GM12872 (cell line): Measurements from ENCODE around the gene GLMP.

Experiments
- CTCF ChIP-seq: IDR thresholded peaks from 3 replicates; pipeline ENCODE4 v1.5.1; 2011; ENCODE audit warnings: low read depth, mild to moderate bottlenecking, low read length, moderate library complexity; ENCODE audit not compliant: insufficient read depth

GLMP gene

GRCh38 chr1:156246781-156247459 lies 48.6 kb downstream of the GLMP start:
- no peak for TF ChIP-seq CTCF

- no peak for TF ChIP-seq CTCF
These were observed 49.2 kb downstream of the GLMP start for GRCh38 chr1:156246241-156246780.

- TF ChIP-seq CTCF, result no peak
These were observed 49.8 kb downstream of the GLMP start for GRCh38 chr1:156245451-156246232.

GRCh38 chr1:156244712-156245111 lies 50.8 kb downstream of the GLMP start:
- no peak for TF ChIP-seq CTCF

GRCh38 chr1:156244126-156244525 lies 51.4 kb downstream of the GLMP start:
- TF ChIP-seq CTCF, result no peak

- TF ChIP-seq CTCF, result no peak
These were observed 52.7 kb downstream of the GLMP start for GRCh38 chr1:156242738-156243137.
